Hematopoietic multipotent progenitor cell treated with erythropoietin and hydrocortisone succinate and interleukin-3 and kit ligand, for 8 days (in vitro differentiated cells): ENCODE data around the gene HOOK2.

ENCODE experiments used
- DNase-seq: peaks from one replicate; pipeline ENCODE4 v3.0.0-alpha.2; 2015

The HOOK2 gene

GRCh38 chr19:12793290-12794195 lies 18.2 kb upstream of the HOOK2 start:
- peak; percentile 94 for DNase-seq

DNA sequence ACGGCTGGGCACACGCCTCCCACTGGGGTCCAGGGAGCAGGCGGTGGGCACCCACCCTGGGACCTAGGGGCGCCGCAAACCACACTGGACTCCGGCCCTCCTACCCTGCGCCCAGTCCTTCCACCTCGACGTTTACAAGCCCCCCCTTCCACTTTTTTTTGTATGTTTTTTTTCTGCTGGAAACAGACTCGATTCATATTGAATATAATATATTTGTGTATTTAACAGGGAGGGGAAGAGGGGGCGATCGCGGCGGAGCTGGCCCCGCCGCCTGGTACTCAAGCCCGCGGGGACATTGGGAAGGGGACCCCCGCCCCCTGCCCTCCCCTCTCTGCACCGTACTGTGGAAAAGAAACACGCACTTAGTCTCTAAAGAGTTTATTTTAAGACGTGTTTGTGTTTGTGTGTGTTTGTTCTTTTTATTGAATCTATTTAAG lies 17.5 kb upstream of the HOOK2 start:
- DNase-seq = no peak

- DNase-seq = peak; percentile 75
Measured at GRCh38 chr19:12792051-12792852, 16.9 kb upstream of the HOOK2 start.

DNA sequence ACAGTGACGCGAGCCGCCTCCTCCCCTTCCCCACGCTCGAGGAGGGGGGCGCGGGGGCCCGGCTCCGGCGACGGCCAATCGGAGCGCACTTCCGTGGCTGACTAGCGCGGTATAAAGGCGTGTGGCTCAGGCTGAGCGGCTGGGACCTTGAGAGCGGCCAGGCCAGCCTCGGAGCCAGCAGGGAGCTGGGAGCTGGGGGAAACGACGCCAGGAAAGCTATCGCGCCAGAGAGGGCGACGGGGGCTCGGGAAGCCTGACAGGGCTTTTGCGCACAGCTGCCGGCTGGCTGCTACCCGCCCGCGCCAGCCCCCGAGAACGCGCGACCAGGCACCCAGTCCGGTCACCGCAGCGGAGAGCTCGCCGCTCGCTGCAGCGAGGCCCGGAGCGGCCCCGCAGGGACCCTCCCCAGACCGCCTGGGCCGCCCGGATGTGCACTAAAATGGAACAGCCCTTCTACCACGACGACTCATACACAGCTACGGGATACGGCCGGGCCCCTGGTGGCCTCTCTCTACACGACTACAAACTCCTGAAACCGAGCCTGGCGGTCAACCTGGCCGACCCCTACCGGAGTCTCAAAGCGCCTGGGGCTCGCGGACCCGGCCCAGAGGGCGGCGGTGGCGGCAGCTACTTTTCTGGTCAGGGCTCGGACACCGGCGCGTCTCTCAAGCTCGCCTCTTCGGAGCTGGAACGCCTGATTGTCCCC lies 16.1 kb upstream of the HOOK2 start, which contains the start of gene JUNB:
TSS of gene JUNB (plus strand) at position 142 of the 706 bp plus-strand sequence. CDS start at position 428, 286 bp downstream.
- peak; percentile 96 for DNase-seq

GRCh38 chr19:12790628-12791344 lies 15.4 kb upstream of the HOOK2 start:
- peak; percentile 13 for DNase-seq

- DNase-seq = peak; percentile 98
Measured at GRCh38 chr19:12789904-12790619, 14.7 kb upstream of the HOOK2 start.

- peak; percentile 57 for DNase-seq
Measured at GRCh38 chr19:12789098-12789903, 13.9 kb upstream of the HOOK2 start.

- DNase-seq = peak; percentile 93
Measured at GRCh38 chr19:12788682-12789097, 13.3 kb upstream of the HOOK2 start.

- DNase-seq = peak; percentile 65
Measured at GRCh38 chr19:12788042-12788681, 12.8 kb upstream of the HOOK2 start.

DNA sequence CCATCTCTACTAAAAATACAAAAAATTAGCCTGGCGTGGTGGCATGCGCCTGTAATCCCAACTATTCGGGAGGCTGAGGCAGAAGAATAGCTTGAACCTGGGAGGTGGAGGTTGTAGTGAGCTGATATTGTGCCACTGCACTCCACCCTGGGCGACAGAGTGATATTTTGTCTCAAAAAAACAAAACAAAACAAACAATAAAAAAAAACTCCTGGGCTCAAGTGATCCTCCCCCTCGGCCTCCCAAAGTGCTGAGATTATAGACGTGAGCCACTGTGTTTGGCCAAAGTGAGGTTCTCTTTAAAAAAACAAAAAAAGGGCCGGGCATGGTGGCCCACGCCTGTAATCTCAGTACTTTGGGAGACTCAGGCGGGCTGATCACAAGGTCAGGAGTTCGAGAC lies 12.1 kb upstream of the HOOK2 start:
- DNase-seq = no peak

- DNase-seq = peak; percentile 26
Measured at GRCh38 chr19:12786952-12787351, 11.6 kb upstream of the HOOK2 start.

- DNase-seq = peak; percentile 62
Measured at GRCh38 chr19:12786141-12786870, 11.0 kb upstream of the HOOK2 start.

GRCh38 chr19:12785431-12786031 lies 10.2 kb upstream of the HOOK2 start:
- DNase-seq = peak; percentile 69

DNA sequence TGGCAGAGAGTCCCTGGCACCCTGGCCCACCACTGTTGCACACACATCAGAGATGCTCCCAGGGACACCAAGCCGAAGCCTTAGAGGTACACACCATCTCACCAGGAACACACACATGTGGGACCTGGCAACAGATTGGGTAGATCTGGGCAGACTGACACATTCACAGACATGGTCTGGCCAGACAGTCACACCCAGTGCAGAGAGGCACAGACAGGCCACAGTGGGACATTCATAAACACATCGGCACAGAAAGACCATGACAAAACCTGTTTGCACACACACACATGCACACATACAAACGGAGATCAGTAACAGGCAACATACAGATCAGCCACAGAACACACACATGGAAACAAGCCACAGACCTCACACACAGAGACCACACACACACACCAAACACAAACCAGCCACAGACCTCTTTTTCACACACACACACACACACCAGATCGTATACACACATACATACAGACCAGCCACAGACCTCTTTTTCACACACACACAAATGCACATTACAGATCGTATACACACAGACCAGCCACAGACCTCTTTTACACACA lies 9.6 kb upstream of the HOOK2 start:
- DNase-seq = no peak

DNA sequence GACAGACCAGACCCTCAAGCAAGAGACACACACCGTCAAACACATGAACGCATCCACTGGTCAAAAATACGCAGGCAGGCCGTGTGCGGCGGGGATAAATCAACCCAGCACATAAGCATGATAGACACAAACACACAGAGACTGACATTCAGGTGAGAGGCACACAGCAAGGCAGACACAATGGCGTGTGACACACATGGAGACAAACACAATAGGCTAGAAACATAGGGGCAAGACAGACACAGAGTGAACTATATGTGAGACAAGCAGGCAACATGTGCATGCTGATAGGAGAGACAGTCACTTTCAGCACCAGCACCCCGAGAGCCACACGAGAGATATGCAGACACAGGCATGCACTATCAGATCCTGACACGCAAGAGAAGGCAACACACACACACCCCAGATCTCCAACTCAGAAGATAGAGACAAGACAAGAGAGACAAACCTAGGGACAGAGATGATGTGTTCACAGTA lies 9.1 kb upstream of the HOOK2 start:
- DNase-seq = peak; percentile 98

DNA sequence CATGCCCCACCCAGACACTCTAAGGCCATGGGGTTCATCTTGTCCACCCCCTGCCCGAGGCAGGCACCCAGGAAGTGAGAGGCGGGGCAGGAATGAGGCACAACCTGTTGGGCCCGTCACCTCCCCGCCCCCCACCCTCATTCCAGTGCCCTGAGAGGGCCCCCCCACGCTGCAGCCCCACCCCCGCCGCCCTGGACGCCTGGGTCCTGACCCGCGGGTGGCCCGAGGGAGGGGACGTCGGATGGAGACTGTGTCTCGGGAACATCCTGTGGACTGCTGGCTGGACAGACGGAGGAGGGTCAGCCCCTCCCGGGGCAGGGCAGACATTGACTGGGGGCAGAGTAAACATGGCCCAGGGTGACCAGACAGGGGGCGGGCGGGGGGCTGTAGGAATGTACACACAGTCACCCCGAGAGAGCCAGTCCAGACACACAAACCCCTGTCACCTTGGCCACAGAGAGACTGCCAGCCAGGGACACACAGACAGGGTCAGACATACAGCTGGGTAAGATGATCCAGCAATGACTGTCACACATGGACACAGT lies 8.6 kb upstream of the HOOK2 start:
- no peak for DNase-seq

GRCh38 chr19:12783291-12783848 lies 8.0 kb upstream of the HOOK2 start:
- peak; percentile 24 for DNase-seq
